ENCODE measurements around the gene DEFB118.

Gene DEFB118

GRCh38 chr20:31368301-31368700, at the start of gene DEFB118:
TSS of gene DEFB118 (plus strand) at chr20:31368601. CDS start at chr20:31368651, 50 bp downstream.
- Histone ChIP-seq H2AFZ (ENCODE audit: low read length) (no peak within 1 kb of the TSS), H3K36me3 (ENCODE audit: insufficient read depth, low read length) (no peaks in the 10 kb centered on the region; the same call in 1 of the 2 replicates), H3K27ac (ENCODE audit: low read depth, low read length, poor library complexity, severe bottlenecking) (no peak within 1 kb of the TSS), H3K4me3 (ENCODE audit: low read depth, low read length, poor library complexity, severe bottlenecking) (no peak within 1 kb of the TSS), H4K20me1 (ENCODE audit: insufficient read depth, low read length) (no peaks in the 10 kb centered on the region), H3F3A (ENCODE audit: insufficient read depth, low read length) (no peaks in the 10 kb centered on the region), H3K9me2 (ENCODE audit: low read depth, low read length) (no peaks in the 10 kb centered on the region), H3K79me2 (ENCODE audit: insufficient read depth, low read length) (no peaks in the 10 kb centered on the region), H3K9ac (ENCODE audit: low read length) (no peak within 1 kb of the TSS), H3K4me2 (ENCODE audit: low read length) (no peak within 1 kb of the TSS), H3K27me3 (ENCODE audit: insufficient read depth, low read length) (no peaks in the 10 kb centered on the region), H3K4me1 (ENCODE audit: insufficient read depth, low read length, severe bottlenecking) (no peaks in the 10 kb centered on the region), H3K9me3 (ENCODE audit: low read length) (no peaks in the 10 kb centered on the region)
- no peak for TF ChIP-seq EZH2 (IDR thresholded peaks at IDR 0.05; ENCODE audit: borderline replicate concordance, low read length)
- no peak for TF ChIP-seq CTCF (IDR thresholded peaks at IDR 0.05; ENCODE audit: low read length)

GRCh38 chr20:31322504-31322903, 45.9 kb upstream of the DEFB118 start:
- no peak overlapping the region for H3K27ac ChIP-seq (ENCODE audit: low read depth, low read length, poor library complexity, severe bottlenecking)
- no peak overlapping the region for H3K4me2 ChIP-seq (ENCODE audit: low read length)
- no peaks in the 10 kb centered on the region for H3K79me2 ChIP-seq (ENCODE audit: insufficient read depth, low read length)
- no peaks in the 10 kb centered on the region for H4K20me1 ChIP-seq (ENCODE audit: insufficient read depth, low read length)
- no peak overlapping the region for H3K9ac ChIP-seq (ENCODE audit: low read length)
- no peaks in the 10 kb centered on the region for H3K4me1 ChIP-seq (ENCODE audit: insufficient read depth, low read length, severe bottlenecking)
- no peaks in the 10 kb centered on the region for H3K36me3 ChIP-seq (ENCODE audit: insufficient read depth, low read length)
- H3K9me3 ChIP-seq (ENCODE audit: low read length): peaks cover 3% of the 10 kb centered on the region; the same call in 1 of the 2 replicates
- H3F3A ChIP-seq (ENCODE audit: insufficient read depth, low read length): no peaks in the 10 kb centered on the region
- H3K9me2 ChIP-seq (ENCODE audit: low read depth, low read length): no peaks in the 10 kb centered on the region
- H3K27me3 ChIP-seq (ENCODE audit: insufficient read depth, low read length): no peaks in the 10 kb centered on the region
- H2AFZ ChIP-seq (ENCODE audit: low read length): no peak overlapping the region
- no peak for TF ChIP-seq CTCF (IDR thresholded peaks at IDR 0.05; ENCODE audit: low read length)
- TF ChIP-seq EZH2 (IDR thresholded peaks at IDR 0.05; ENCODE audit: borderline replicate concordance, low read length): no peak
- no peak overlapping the region for H3K4me3 ChIP-seq (ENCODE audit: low read depth, low read length, poor library complexity, severe bottlenecking)

- no peak for TF ChIP-seq EZH2 (IDR thresholded peaks at IDR 0.05; ENCODE audit: borderline replicate concordance, low read length)
- no peak for TF ChIP-seq CTCF (IDR thresholded peaks at IDR 0.05; ENCODE audit: low read length)
- Histone ChIP-seq H2AFZ (ENCODE audit: low read length) (no peak overlapping the region), H3K9me2 (ENCODE audit: low read depth, low read length) (no peaks in the 10 kb centered on the region), H4K20me1 (ENCODE audit: insufficient read depth, low read length) (no peaks in the 10 kb centered on the region), H3K9ac (ENCODE audit: low read length) (no peak overlapping the region), H3K4me1 (ENCODE audit: insufficient read depth, low read length, severe bottlenecking) (no peaks in the 10 kb centered on the region), H3K4me2 (ENCODE audit: low read length) (no peak overlapping the region), H3F3A (ENCODE audit: insufficient read depth, low read length) (no peaks in the 10 kb centered on the region), H3K79me2 (ENCODE audit: insufficient read depth, low read length) (no peaks in the 10 kb centered on the region), H3K27ac (ENCODE audit: low read depth, low read length, poor library complexity, severe bottlenecking) (no peak overlapping the region), H3K9me3 (ENCODE audit: low read length) (peaks cover 3% of the 10 kb centered on the region; the same call in 1 of the 2 replicates), H3K36me3 (ENCODE audit: insufficient read depth, low read length) (no peaks in the 10 kb centered on the region), H3K4me3 (ENCODE audit: low read depth, low read length, poor library complexity, severe bottlenecking) (no peak overlapping the region), H3K27me3 (ENCODE audit: insufficient read depth, low read length) (no peaks in the 10 kb centered on the region)
Measured at GRCh38 chr20:31330893-31331292, 37.5 kb upstream of the DEFB118 start.
